ENCODE measurements around the gene IL13RA1.

DNA sequence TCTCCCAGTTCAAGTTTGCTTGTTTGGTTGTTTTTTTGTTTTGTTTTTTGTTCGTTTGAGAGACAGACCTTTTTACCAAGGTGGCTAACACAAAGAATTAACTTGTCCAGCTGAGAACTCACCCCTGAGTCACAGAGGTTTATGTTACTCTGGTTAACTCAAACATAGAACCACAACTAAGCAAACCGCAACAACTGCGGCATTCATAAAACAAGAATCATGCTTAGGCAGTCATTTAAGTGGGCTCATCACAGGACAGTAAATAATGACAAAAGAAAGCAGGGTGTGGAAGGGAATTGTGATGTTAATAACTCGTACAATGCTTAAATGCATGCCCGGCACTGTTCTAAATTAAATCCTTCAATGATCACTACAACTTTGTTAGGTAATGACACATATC lies 24.7 kb upstream of the IL13RA1 start:
- TF ChIP-seq, protein P1, sequence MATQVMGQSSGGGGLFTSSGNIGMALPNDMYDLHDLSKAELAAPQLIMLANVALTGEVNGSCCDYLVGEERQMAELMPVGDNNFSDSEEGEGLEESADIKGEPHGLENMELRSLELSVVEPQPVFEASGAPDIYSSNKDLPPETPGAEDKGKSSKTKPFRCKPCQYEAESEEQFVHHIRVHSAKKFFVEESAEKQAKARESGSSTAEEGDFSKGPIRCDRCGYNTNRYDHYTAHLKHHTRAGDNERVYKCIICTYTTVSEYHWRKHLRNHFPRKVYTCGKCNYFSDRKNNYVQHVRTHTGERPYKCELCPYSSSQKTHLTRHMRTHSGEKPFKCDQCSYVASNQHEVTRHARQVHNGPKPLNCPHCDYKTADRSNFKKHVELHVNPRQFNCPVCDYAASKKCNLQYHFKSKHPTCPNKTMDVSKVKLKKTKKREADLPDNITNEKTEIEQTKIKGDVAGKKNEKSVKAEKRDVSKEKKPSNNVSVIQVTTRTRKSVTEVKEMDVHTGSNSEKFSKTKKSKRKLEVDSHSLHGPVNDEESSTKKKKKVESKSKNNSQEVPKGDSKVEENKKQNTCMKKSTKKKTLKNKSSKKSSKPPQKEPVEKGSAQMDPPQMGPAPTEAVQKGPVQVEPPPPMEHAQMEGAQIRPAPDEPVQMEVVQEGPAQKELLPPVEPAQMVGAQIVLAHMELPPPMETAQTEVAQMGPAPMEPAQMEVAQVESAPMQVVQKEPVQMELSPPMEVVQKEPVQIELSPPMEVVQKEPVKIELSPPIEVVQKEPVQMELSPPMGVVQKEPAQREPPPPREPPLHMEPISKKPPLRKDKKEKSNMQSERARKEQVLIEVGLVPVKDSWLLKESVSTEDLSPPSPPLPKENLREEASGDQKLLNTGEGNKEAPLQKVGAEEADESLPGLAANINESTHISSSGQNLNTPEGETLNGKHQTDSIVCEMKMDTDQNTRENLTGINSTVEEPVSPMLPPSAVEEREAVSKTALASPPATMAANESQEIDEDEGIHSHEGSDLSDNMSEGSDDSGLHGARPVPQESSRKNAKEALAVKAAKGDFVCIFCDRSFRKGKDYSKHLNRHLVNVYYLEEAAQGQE (IDR thresholded peaks at IDR 0.05; ENCODE audit: insufficient read depth in 1 of 2, low read depth in 2 of 2, low read length in 2 of 2): no peak
- TF ChIP-seq POLR2AphosphoS5 (IDR thresholded peaks at IDR 0.05; ENCODE audit: low read depth, low read length) (no peak), TAF1 (IDR thresholded peaks at IDR 0.05; ENCODE audit: borderline replicate concordance, insufficient read depth, low read length) (no peak)
